ENCODE results near the gene KRTAP3-3.
"Not testable (repeated sequence)": the region's sequence is repeated elsewhere in the genome, so short reads cannot be mapped to it uniquely, and the experiment has no call there.

Gene KRTAP3-3

GRCh38 chr17:41004397-41004796 lies 10.4 kb upstream of the KRTAP3-3 start:
- DNase-seq (ENCODE audit: low read depth), result no peak

GRCh38 chr17:41003926-41004325 lies 10.0 kb upstream of the KRTAP3-3 start:
- no peak for DNase-seq (ENCODE audit: low read depth)

GRCh38 chr17:41002814-41003213 lies 8.8 kb upstream of the KRTAP3-3 start:
- DNase-seq (ENCODE audit: low read depth), result no peak

GRCh38 chr17:41001795-41002194 lies 7.8 kb upstream of the KRTAP3-3 start:
- DNase-seq (ENCODE audit: low read depth), result no peak

GRCh38 chr17:40999563-40999962 lies 5.6 kb upstream of the KRTAP3-3 start, which contains the start of gene KRTAP3-2:
KRTAP3-2 (minus strand) TSS chr17:40999906; CDS start chr17:40999853, 53 bp downstream.
- not testable (repeated sequence) for DNase-seq (ENCODE audit: low read depth)

- DNase-seq (ENCODE audit: low read depth), result no peak
Measured at GRCh38 chr17:40997361-40997760, 3.4 kb upstream of the KRTAP3-3 start.

- no peak for DNase-seq (ENCODE audit: low read depth)
Measured at GRCh38 chr17:40996829-40997228, 2.9 kb upstream of the KRTAP3-3 start.

GRCh38 chr17:40995116-40995515 lies 1.2 kb upstream of the KRTAP3-3 start:
- DNase-seq (ENCODE audit: low read depth), result no peak

- DNase-seq (ENCODE audit: low read depth), result no peak
Measured at GRCh38 chr17:40993084-40993483, 880 bp downstream of the KRTAP3-3 start.

GRCh38 chr17:40992666-40993065 lies 1.3 kb downstream of the KRTAP3-3 start:
- DNase-seq (ENCODE audit: low read depth), result no peak

GRCh38 chr17:40986920-40987319 lies 7.0 kb downstream of the KRTAP3-3 start:
- DNase-seq (ENCODE audit: low read depth), result no peak

GRCh38 chr17:40984226-40984625 lies 9.7 kb downstream of the KRTAP3-3 start, which contains the start of gene KRT40:
KRT40 (minus strand) TSS chr17:40984326; CDS start chr17:40984273, 53 bp downstream.
- DNase-seq (ENCODE audit: low read depth), result no peak

- no peak for DNase-seq (ENCODE audit: low read depth)
Measured at GRCh38 chr17:40981115-40981514, 12.8 kb downstream of the KRTAP3-3 start.

- no peak for DNase-seq (ENCODE audit: low read depth)
Measured at GRCh38 chr17:40980596-40980995, 13.4 kb downstream of the KRTAP3-3 start.

GRCh38 chr17:40980117-40980516 lies 13.8 kb downstream of the KRTAP3-3 start:
- no peak for DNase-seq (ENCODE audit: low read depth)

GRCh38 chr17:40978575-40979151 lies 15.3 kb downstream of the KRTAP3-3 start:
- DNase-seq (ENCODE audit: low read depth), result no peak

- DNase-seq (ENCODE audit: low read depth), result no peak
Measured at GRCh38 chr17:40975516-40975915, 18.4 kb downstream of the KRTAP3-3 start.

GRCh38 chr17:40974366-40974765 lies 19.6 kb downstream of the KRTAP3-3 start:
- DNase-seq (ENCODE audit: low read depth), result no peak

GRCh38 chr17:40967582-40967981 lies 26.4 kb downstream of the KRTAP3-3 start:
- no peak for DNase-seq (ENCODE audit: low read depth)

GRCh38 chr17:40966848-40967247 lies 27.1 kb downstream of the KRTAP3-3 start, which contains the start of gene KRT39:
KRT39 (minus strand) TSS chr17:40966948; CDS start chr17:40966856, 92 bp downstream.
- DNase-seq (ENCODE audit: low read depth), result no peak

GRCh38 chr17:40963838-40964237 lies 30.1 kb downstream of the KRTAP3-3 start:
- DNase-seq (ENCODE audit: low read depth), result no peak

GRCh38 chr17:40962059-40962561 lies 31.9 kb downstream of the KRTAP3-3 start:
- no peak for DNase-seq (ENCODE audit: low read depth)

GRCh38 chr17:40961591-40961990 lies 32.4 kb downstream of the KRTAP3-3 start:
- no peak for DNase-seq (ENCODE audit: low read depth)

GRCh38 chr17:40960144-40960543 lies 33.8 kb downstream of the KRTAP3-3 start:
- DNase-seq (ENCODE audit: low read depth), result no peak

Measured in stimulated activated CD8-positive, alpha-beta memory T cell treated with anti-CD3 and anti-CD28 coated beads, Interleukin-15, amount 100 ng/mL, for 24 hours (primary cell).